AG04449 (cell line): ENCODE results near the gene F12.
"Not testable (repeated sequence)": the region's sequence is repeated elsewhere in the genome, so short reads cannot be mapped to it uniquely, and the experiment has no call there.

Experiments
- CTCF ChIA-PET: fragments of 350-600 bp; formaldehyde crosslinking; extraction: SDS; loops from one replicate; lab custom pipeline; 2021; ENCODE audit warnings: antibody characterized with exemption; lab: Yijun Ruan, JAX
- POLR2A ChIA-PET: fragments of 400-600, 350-600 bp; formaldehyde crosslinking; extraction: SDS; loops from one replicate; lab custom pipeline; 2020; ENCODE audit warnings: antibody characterized with exemption, inconsistent platforms; lab: Yijun Ruan, JAX
- DNase-seq: peaks from one replicate; pipeline ENCODE4 v3.0.0-alpha.2; 2010; ENCODE audit warnings: low read depth, low spot score
- H3K4me3 ChIP-seq: 2 replicates; pipeline ENCODE4 v1.5.1; 2011; ENCODE audit warnings: low read depth, mild to moderate bottlenecking, control low read depth, low read length
- TF ChIP-seq, protein P1 (sequence below): IDR thresholded peaks from one replicate; pipeline ENCODE4 v1.5.1; 2011; ENCODE audit warnings: mild to moderate bottlenecking, moderate library complexity, low read length, control low read depth, inconsistent platforms; ENCODE audit not compliant: insufficient read depth; ENCODE audit errors: missing control alignments

Gene F12

DNA sequence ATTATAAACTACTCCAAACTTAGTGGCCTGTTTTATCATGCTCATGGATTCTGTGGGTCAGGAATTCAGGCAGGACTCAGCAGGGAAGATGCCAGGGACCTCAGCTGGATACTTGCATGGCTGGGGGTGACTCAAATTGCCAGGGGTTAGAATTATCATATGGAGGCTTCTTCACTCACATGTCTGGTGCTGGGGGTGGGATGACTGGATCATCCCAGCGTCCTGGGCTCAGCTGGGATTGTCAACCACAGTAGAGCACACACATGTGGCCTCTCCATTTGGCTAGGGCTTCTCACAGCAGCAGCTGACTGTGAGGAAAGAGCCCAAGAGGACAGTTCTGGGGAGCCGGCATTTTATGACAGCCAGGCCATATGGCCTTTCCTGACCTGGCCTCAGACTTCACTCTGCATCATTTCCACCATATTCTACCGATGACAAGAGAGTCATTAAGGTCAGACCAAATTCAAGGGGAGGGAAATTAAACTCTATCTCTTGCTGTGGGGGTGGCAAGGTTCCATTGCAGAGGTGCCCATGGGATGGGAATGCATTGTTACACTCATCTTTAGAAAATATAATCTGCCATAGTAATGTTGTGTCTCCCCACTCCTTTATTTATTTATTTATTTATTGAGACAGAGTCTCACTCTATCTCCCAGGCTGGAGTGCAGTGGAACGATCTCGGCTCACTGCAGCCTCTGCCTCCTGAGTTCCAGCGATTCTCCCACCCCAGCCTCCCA is 11.9 kb upstream of the F12 start:
- ChIA-PET POLR2A (no interaction called here), CTCF (interaction anchor here (5.2 kb wide), 1 partner anchor 18 kb away, joined by 33 read pairs; no protein-coding TSS in a partner anchor)
- DNase-seq = no peak
- TF ChIP-seq, protein P1, sequence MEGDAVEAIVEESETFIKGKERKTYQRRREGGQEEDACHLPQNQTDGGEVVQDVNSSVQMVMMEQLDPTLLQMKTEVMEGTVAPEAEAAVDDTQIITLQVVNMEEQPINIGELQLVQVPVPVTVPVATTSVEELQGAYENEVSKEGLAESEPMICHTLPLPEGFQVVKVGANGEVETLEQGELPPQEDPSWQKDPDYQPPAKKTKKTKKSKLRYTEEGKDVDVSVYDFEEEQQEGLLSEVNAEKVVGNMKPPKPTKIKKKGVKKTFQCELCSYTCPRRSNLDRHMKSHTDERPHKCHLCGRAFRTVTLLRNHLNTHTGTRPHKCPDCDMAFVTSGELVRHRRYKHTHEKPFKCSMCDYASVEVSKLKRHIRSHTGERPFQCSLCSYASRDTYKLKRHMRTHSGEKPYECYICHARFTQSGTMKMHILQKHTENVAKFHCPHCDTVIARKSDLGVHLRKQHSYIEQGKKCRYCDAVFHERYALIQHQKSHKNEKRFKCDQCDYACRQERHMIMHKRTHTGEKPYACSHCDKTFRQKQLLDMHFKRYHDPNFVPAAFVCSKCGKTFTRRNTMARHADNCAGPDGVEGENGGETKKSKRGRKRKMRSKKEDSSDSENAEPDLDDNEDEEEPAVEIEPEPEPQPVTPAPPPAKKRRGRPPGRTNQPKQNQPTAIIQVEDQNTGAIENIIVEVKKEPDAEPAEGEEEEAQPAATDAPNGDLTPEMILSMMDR = no peak
- H3K4me3 ChIP-seq = no peak overlapping the region

DNA sequence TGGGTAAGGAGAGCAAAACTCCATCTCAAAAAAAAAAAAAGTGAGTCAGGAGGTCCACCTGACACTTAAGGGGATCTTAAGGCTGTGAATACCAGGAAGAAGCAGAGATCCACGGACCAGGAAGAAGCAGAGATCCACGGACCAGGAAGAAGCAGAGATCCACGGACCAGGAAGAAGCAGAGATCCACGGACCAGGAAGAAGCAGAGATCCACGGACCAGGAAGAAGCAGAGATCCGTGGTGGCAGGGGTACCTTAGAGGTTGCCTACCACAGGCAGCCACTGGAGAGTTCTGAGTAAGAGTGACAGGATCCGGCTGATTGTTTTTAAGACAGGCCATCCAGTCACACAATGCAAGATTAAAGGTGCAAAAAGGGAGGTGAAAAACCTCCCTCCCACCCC is 11.1 kb upstream of the F12 start:
- DNase-seq, POLR2A ChIA-PET, H3K4me3 ChIP-seq: not testable (repeated sequence)
- CTCF ChIA-PET = interaction anchor here (5.2 kb wide), 1 partner anchor 17 kb away, joined by 33 read pairs; no protein-coding TSS in a partner anchor

GRCh38 chr5:177419046-177419445 is 9.7 kb upstream of the F12 start:
- TF ChIP-seq, protein P1 = no peak
- POLR2A ChIA-PET = interaction anchor here (0.6 to 0.7 kb wide), 2 partner anchors 20 to 96 kb away, joined by 3 to 4 read pairs; no protein-coding TSS in a partner anchor
- no peak overlapping the region for H3K4me3 ChIP-seq
- no peak for DNase-seq
- CTCF ChIA-PET = interaction anchor here (0.8 to 7.6 kb wide), 5 partner anchors 16 to 76 kb away, joined by 3 to 94 read pairs (median 3); partner anchors contain the start of gene PFN3

GRCh38 chr5:177417081-177417480 is 7.7 kb upstream of the F12 start:
- ChIA-PET POLR2A (interaction anchor here (1.0 kb wide), 1 partner anchor 9 kb away, joined by 3 read pairs; no protein-coding TSS in a partner anchor), CTCF (interaction anchor here (0.9 to 7.6 kb wide), 4 partner anchors 14 to 108 kb away, joined by 3 to 94 read pairs (median 10); partner anchors contain the start of gene PFN3)
- not testable (repeated sequence) for H3K4me3 ChIP-seq

GRCh38 chr5:177414481-177414880 is 5.1 kb upstream of the F12 start:
- POLR2A ChIA-PET = interaction anchor here (1.4 kb wide), 1 partner anchor 12 kb away, joined by 4 read pairs; the partner anchor contains the start of gene GRK6
- DNase-seq = no peak
- TF ChIP-seq, protein P1 = no peak
- H3K4me3 ChIP-seq = no peak overlapping the region
- CTCF ChIA-PET = interaction anchor here (1.3 to 7.6 kb wide), 6 partner anchors 11 to 105 kb away, joined by 3 to 94 read pairs (median 5); partner anchors contain the start of genes GRK6 and PFN3

More at GRCh38 chr5:177417081-177417480, 7.7 kb upstream of the F12 start:
- DNase-seq = not testable (repeated sequence)

DNA sequence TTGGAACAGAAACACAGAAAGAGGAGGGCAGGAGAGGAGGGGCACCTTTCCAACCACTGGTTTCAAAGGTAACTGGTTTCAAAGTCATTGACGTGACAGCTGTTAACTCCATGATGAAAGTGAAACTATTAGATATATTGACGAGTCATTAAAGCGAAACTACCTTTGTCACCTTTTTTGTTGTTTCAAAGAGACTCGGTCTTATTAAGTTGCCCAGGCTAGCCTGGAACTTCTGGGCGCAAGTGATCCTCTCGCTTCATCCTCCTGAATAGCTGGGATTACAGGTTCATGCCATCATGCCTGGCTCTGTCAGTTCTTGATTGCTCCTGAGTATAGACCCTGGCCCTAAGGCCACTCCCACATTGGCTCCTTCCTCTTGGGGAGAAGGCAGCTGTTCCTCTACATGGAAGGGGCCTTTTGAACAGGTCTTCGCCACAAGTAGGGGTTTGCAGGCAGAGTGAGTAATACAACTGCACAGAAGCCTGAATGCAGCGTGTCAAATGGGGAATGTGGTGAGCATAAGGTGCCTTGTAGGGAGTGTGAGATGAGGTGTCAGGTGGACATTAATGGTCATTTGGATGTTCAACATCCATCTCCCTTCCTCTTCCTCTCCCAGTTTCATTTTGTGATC is 3.4 kb upstream of the F12 start:
- TF ChIP-seq, protein P1 = no peak
- POLR2A ChIA-PET = no interaction called here
- H3K4me3 ChIP-seq = no peak overlapping the region
- no peak for DNase-seq
- CTCF ChIA-PET = interaction anchor here (3.7 to 7.6 kb wide), 2 partner anchors 9 to 23 kb away, joined by 22 to 94 read pairs; partner anchors contain the start of gene PFN3

DNA sequence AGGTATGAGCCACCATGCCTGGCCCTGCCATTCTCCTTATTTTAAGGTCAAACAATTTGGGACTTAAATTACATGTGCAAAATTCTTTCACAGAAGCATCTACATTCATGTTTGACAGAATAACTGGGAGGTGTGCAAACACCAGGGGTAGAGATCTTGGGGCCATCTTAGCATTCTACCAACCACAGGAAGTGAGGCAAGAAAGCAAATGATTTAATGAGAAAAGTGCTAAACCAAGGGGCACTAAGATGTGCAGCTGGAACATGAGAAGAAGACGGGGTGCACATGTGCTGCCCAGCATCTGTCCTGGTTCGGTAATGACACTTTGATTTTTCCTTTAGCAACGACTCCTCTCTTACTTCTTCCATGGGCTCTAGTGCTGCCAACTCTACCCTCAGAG is 1.2 kb upstream of the F12 start:
- TF ChIP-seq, protein P1 = no peak
- no peak for DNase-seq
- H3K4me3 ChIP-seq = no peak overlapping the region
- CTCF ChIA-PET = interaction anchor here (0.8 to 31.8 kb wide), 3 partner anchors 8 to 35 kb away, joined by 3 to 853 read pairs (median 4); partner anchors contain the start of gene SLC34A1
- POLR2A ChIA-PET = no interaction called here
